ENCODE data around the gene FAM13A. TPM values are rescaled to one million over a fixed set of nuclear protein-coding genes. Genes with fewer than 3 reads are reported as not detected.

The FAM13A gene
- total and polyA plus RNA-seq, 2 donors (not counting 3 experiments of a cell fraction or from before 2014, with no cell fraction given), result 3.3 to 10.5 TPM

DNA sequence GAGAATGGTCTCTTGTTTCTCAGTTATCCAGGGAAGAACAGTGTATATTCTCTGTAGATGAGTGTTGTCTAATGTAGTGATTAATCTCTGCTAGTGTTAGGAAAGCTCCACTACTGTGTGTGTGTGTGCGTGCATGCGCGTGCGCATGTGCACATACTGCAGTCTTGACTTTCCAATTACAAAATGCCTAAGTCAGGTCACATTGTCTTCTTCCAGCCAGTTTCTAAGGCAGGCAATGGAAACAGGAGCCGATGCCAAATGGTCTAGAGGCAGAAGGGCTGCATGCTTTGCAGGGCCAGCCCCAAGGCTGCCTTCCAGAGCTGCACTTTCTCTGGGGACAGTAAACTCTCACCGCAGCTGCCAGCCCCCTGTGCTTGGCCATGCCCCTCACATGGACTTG, 328.8 kb downstream of the FAM13A start:
- Histone ChIP-seq H3K9me1 (replicated peaks; ENCODE audit: control insufficient read depth, extremely low read depth, insufficient read depth, low read length) (no peaks in the 10 kb centered on the region), H3K27me3 (ENCODE audit: control insufficient read depth in 2 of 2, insufficient read depth in 2 of 2, low read length in 2 of 2) (no peaks in the 10 kb centered on the region), H3K27ac (ENCODE audit: insufficient read depth, low read depth, low read length) (no peak overlapping the region), H3K9ac (replicated peaks; ENCODE audit: extremely low read depth, insufficient read depth, low read length) (no peak overlapping the region), H3K4me1 (ENCODE audit: control insufficient read depth, extremely low read depth, insufficient read depth, low read length) (peaks cover 8% of the 10 kb centered on the region), H3K79me2 (ENCODE audit: control insufficient read depth, insufficient read depth, low read length) (no peaks in the 10 kb centered on the region), H3K4me2 (ENCODE audit: insufficient read depth, low read length) (no peak overlapping the region), H3K36me3 (ENCODE audit: control insufficient read depth in 2 of 2, extremely low read depth in 1 of 2, insufficient read depth in 2 of 2, low read length in 2 of 2) (peaks cover 6% of the 10 kb centered on the region in 2 experiments), H3K9me3 (replicated peaks; ENCODE audit: control insufficient read depth, insufficient read depth, low read length) (no peaks in the 10 kb centered on the region), H2AFZ (ENCODE audit: low read depth, low read length) (no peak overlapping the region), H3K4me3 (replicated peaks in 1 of 3; ENCODE audit: insufficient read depth in 1 of 3, low read depth in 1 of 3, low read length in 3 of 3) (no peak overlapping the region), H4K20me1 (replicated peaks; ENCODE audit: control insufficient read depth, extremely low read depth, insufficient read depth, low read length) (no peaks in the 10 kb centered on the region)
- DNase-seq (ENCODE audit: low read depth, low spot score) (no peak), FAIRE-seq (no peak)
- no peak for TF ChIP-seq FOS (IDR thresholded peaks at IDR 0.05; ENCODE audit: borderline replicate concordance, insufficient read depth, low read length)
- no peak for TF ChIP-seq GATA2 (IDR thresholded peaks at IDR 0.05; ENCODE audit: insufficient read depth, insufficient read length, low read depth, low read length)
- no peak for TF ChIP-seq POLR2AphosphoS5 (IDR thresholded peaks at IDR 0.05; ENCODE audit: insufficient read depth, low read depth, low read length)
- no peak for TF ChIP-seq MYC (IDR thresholded peaks at IDR 0.05; ENCODE audit: low read depth, low read length)
- TF ChIP-seq POLR2A (IDR thresholded peaks at IDR 0.05; ENCODE audit: low read depth, low read length), result no peak
- TF ChIP-seq, protein P1, sequence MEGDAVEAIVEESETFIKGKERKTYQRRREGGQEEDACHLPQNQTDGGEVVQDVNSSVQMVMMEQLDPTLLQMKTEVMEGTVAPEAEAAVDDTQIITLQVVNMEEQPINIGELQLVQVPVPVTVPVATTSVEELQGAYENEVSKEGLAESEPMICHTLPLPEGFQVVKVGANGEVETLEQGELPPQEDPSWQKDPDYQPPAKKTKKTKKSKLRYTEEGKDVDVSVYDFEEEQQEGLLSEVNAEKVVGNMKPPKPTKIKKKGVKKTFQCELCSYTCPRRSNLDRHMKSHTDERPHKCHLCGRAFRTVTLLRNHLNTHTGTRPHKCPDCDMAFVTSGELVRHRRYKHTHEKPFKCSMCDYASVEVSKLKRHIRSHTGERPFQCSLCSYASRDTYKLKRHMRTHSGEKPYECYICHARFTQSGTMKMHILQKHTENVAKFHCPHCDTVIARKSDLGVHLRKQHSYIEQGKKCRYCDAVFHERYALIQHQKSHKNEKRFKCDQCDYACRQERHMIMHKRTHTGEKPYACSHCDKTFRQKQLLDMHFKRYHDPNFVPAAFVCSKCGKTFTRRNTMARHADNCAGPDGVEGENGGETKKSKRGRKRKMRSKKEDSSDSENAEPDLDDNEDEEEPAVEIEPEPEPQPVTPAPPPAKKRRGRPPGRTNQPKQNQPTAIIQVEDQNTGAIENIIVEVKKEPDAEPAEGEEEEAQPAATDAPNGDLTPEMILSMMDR (IDR thresholded peaks at IDR 0.05; ENCODE audit: extremely low read depth in 1 of 2, insufficient read depth in 1 of 2, low read depth in 1 of 2, low read length in 2 of 2), result no peak
- ChIA-PET POLR2A (no interaction called here), CTCF (interaction anchor here (0.9 to 1.3 kb wide), 5 partner anchors 55 to 296 kb away, joined by 3 to 5 read pairs (median 5); no protein-coding TSS in a partner anchor)
- dilution Hi-C loops (cut with MboI; ENCODE audit: extremely low pct_ligation_motif_present, low sequenced_read_pairs), result no loop called here
- intact Hi-C loops (cut with micrococcal nuclease), result loop anchor here (5.0 kb wide), 1 partner anchor 64 kb away; no protein-coding TSS in a partner anchor
- BruUV-seq (replicated peaks), result no TSS peak

GRCh38 chr4:88725986-88726385, 331.0 kb downstream of the FAM13A start:
- H2AFZ ChIP-seq (ENCODE audit: low read depth, low read length), result no peak overlapping the region
- no TSS peak for BruUV-seq (replicated peaks)
- POLR2A ChIA-PET, result no interaction called here
- H3K9ac ChIP-seq (replicated peaks; ENCODE audit: extremely low read depth, insufficient read depth, low read length), result no peak overlapping the region
- no peak for DNase-seq (ENCODE audit: low read depth, low spot score)
- peaks cover 8% of the 10 kb centered on the region for H3K4me1 ChIP-seq (ENCODE audit: control insufficient read depth, extremely low read depth, insufficient read depth, low read length)
- H3K4me2 ChIP-seq (ENCODE audit: insufficient read depth, low read length), result no peak overlapping the region
- no peaks in the 10 kb centered on the region for H4K20me1 ChIP-seq (replicated peaks; ENCODE audit: control insufficient read depth, extremely low read depth, insufficient read depth, low read length)
- TF ChIP-seq MYC (IDR thresholded peaks at IDR 0.05; ENCODE audit: low read depth, low read length) (no peak), FOS (IDR thresholded peaks at IDR 0.05; ENCODE audit: borderline replicate concordance, insufficient read depth, low read length) (no peak), POLR2A (IDR thresholded peaks at IDR 0.05; ENCODE audit: low read depth, low read length) (no peak), JUN (IDR thresholded peaks at IDR 0.05; ENCODE audit: borderline replicate concordance, insufficient read depth, insufficient read length, low read depth) (no peak), POLR2AphosphoS5 (IDR thresholded peaks at IDR 0.05; ENCODE audit: insufficient read depth, low read depth, low read length) (no peak), EZH2 (IDR thresholded peaks at IDR 0.05; ENCODE audit: borderline replicate concordance, low read depth, low read length, severe bottlenecking) (no peak), GATA2 (IDR thresholded peaks at IDR 0.05; ENCODE audit: insufficient read depth, insufficient read length, low read depth, low read length) (no peak)
- TF ChIP-seq, protein P1 (IDR thresholded peaks at IDR 0.05; ENCODE audit: extremely low read depth in 1 of 2, insufficient read depth in 1 of 2, low read depth in 1 of 2, low read length in 2 of 2), result no peak
- TF ChIP-seq, protein P2, sequence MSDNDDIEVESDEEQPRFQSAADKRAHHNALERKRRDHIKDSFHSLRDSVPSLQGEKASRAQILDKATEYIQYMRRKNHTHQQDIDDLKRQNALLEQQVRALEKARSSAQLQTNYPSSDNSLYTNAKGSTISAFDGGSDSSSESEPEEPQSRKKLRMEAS (IDR thresholded peaks at IDR 0.05; ENCODE audit: insufficient read depth, insufficient read length), result no peak
- no peak for FAIRE-seq
- intact Hi-C loops (cut with micrococcal nuclease), result loop anchor here (5.0 kb wide), 1 partner anchor 66 kb away; no protein-coding TSS in a partner anchor
- dilution Hi-C loops (cut with MboI; ENCODE audit: extremely low pct_ligation_motif_present, low sequenced_read_pairs), result no loop called here
- H3K36me3 ChIP-seq (ENCODE audit: control insufficient read depth in 2 of 2, extremely low read depth in 1 of 2, insufficient read depth in 2 of 2, low read length in 2 of 2), result peaks cover 6 to 8% of the 10 kb centered on the region in 2 experiments
- CTCF ChIA-PET, result interaction anchor here (1.0 to 1.9 kb wide), 6 partner anchors 9 to 296 kb away, joined by 3 to 5 read pairs (median 4); no protein-coding TSS in a partner anchor
- H3K4me3 ChIP-seq (replicated peaks in 1 of 3; ENCODE audit: insufficient read depth in 1 of 3, low read depth in 1 of 3, low read length in 3 of 3), result no peak overlapping the region
- no peaks in the 10 kb centered on the region for H3K79me2 ChIP-seq (ENCODE audit: control insufficient read depth, insufficient read depth, low read length)
- H3K27me3 ChIP-seq (ENCODE audit: control insufficient read depth in 2 of 2, insufficient read depth in 2 of 2, low read length in 2 of 2), result no peaks in the 10 kb centered on the region
- no peak overlapping the region for H3K27ac ChIP-seq (ENCODE audit: insufficient read depth, low read depth, low read length)
- H3K9me3 ChIP-seq (replicated peaks; ENCODE audit: control insufficient read depth, insufficient read depth, low read length), result no peaks in the 10 kb centered on the region
- H3K9me1 ChIP-seq (replicated peaks; ENCODE audit: control insufficient read depth, extremely low read depth, insufficient read depth, low read length), result no peaks in the 10 kb centered on the region
